MM.1S (cell line): Measurements from ENCODE around the gene SPIN1.

Source experiments
- DNase-seq: peaks from one replicate; pipeline ENCODE4 v3.0.0-alpha.2; 2015
- H2AFZ ChIP-seq: fragments of 300-600 bp; sonication (generic); 2 replicates; pipeline ENCODE4 v1.6.0; 2016; ENCODE audit warnings: antibody characterized with exemption, low read length
- H3F3A ChIP-seq: fragments of 300-600 bp; sonication (generic); 2 replicates; pipeline ENCODE4 v1.6.1; 2016; ENCODE audit warnings: mild to moderate bottlenecking, antibody characterized with exemption, low read length, moderate library complexity, mixed read lengths; ENCODE audit not compliant: insufficient read depth
- H3K27ac ChIP-seq: fragments of 300-600 bp; sonication (generic); 2 replicates; pipeline ENCODE4 v1.5.1; 2016; ENCODE audit warnings: mild to moderate bottlenecking, low read length
- H3K27me3 ChIP-seq: fragments of 300-600 bp; sonication (generic); replicated peaks from 2 replicates; pipeline ENCODE4 v1.6.0; 2016; ENCODE audit warnings: low read length; ENCODE audit not compliant: insufficient read depth
- H3K36me3 ChIP-seq: fragments of 300-600 bp; sonication (generic); replicated peaks from 2 replicates; pipeline ENCODE4 v1.6.1; 2016; ENCODE audit warnings: mild to moderate bottlenecking, low read length, mixed read lengths; ENCODE audit not compliant: insufficient read depth
- H3K4me1 ChIP-seq: fragments of 300-600 bp; sonication (generic); 2 replicates; pipeline ENCODE4 v1.6.1; 2016; ENCODE audit warnings: low read length, mixed read lengths
- H3K4me2 ChIP-seq: fragments of 300-600 bp; sonication (generic); 2 replicates; pipeline ENCODE4 v1.6.0; 2016; ENCODE audit warnings: low read depth, low read length
- H3K4me3 ChIP-seq: fragments of 300-600 bp; sonication (generic); 2 replicates; pipeline ENCODE4 v1.5.1; 2016; ENCODE audit warnings: low read length, mixed read lengths
- H3K79me2 ChIP-seq: fragments of 300-600 bp; sonication (generic); 2 replicates; pipeline ENCODE4 v1.6.1; 2016; ENCODE audit warnings: mixed run types, low read length, mixed read lengths
- H3K9ac ChIP-seq: fragments of 300-600 bp; sonication (generic); 2 replicates; pipeline ENCODE4 v1.6.1; 2016; ENCODE audit warnings: low read length, mixed read lengths
- H3K9me2 ChIP-seq: fragments of 300-600 bp; sonication (generic); replicated peaks from 2 replicates; pipeline ENCODE4 v1.6.1; 2016; ENCODE audit warnings: mild to moderate bottlenecking, low read length, mixed read lengths; ENCODE audit not compliant: insufficient read depth
- H3K9me3 ChIP-seq: fragments of 300-600 bp; sonication (generic); replicated peaks from 2 replicates; pipeline ENCODE4 v1.6.1; 2016; ENCODE audit warnings: mild to moderate bottlenecking, low read length, mixed read lengths; ENCODE audit not compliant: insufficient read depth
- H4K20me1 ChIP-seq: fragments of 300-600 bp; sonication (generic); 2 replicates; pipeline ENCODE4 v1.6.1; 2016; ENCODE audit warnings: mild to moderate bottlenecking, low read length, moderate library complexity, mixed read lengths; ENCODE audit not compliant: insufficient read depth
- EZH2 ChIP-seq: fragments of 300-600 bp; sonication (generic); optimal IDR thresholded peaks from 2 replicates; pipeline ENCODE3; 2017; ENCODE audit warnings: low read depth, mild to moderate bottlenecking, antibody characterized with exemption, low read length, mixed read lengths
- EZH2phosphoT487 ChIP-seq: fragments of 300-600 bp; sonication (generic); IDR thresholded peaks from 2 replicates; pipeline ENCODE4 v1.6.1; 2018; ENCODE audit warnings: antibody characterized with exemption, low read length
- TF ChIP-seq, protein P1 (sequence below): fragments of 300-600 bp; sonication (generic); IDR thresholded peaks from 2 replicates; pipeline ENCODE4 v1.5.1; 2016; ENCODE audit warnings: antibody characterized with exemption, low read length, mixed read lengths

The SPIN1 gene

DNA sequence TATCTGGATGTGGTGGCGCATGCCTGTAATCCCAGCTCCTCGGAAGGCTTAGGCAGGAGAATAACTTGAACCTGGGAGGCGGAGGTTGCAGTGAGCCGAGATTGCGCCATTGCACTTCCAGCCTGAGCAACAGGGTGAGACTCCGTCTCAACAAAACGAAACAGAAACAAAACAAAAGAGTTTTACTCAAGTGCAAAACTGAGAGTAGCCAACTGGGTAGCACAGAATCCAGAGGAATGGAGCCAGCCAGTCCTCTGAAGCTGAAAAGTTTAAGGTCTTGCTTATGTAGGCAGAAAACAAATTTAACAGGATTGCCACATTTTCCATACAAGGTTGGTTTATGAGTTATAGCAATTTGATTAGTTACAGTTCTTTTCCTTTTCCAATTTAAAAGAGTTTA lies 32.0 kb downstream of the SPIN1 start:
- Histone ChIP-seq H3K79me2 (peaks cover 79% of the 10 kb centered on the region), H3K9me3 (no peaks in the 10 kb centered on the region), H3K9me2 (no peaks in the 10 kb centered on the region), H3K4me3 (no peak overlapping the region), H3K27me3 (no peaks in the 10 kb centered on the region), H3K9ac (no peak overlapping the region), H3K27ac (no peak overlapping the region), H3K4me2 (no peak overlapping the region), H3K36me3 (no peaks in the 10 kb centered on the region; the same call in 1 of the 2 replicates), H4K20me1 (no peaks in the 10 kb centered on the region), H3K4me1 (no peaks in the 10 kb centered on the region), H2AFZ (no peak overlapping the region), H3F3A (no peaks in the 10 kb centered on the region)
- TF ChIP-seq, protein P1, sequence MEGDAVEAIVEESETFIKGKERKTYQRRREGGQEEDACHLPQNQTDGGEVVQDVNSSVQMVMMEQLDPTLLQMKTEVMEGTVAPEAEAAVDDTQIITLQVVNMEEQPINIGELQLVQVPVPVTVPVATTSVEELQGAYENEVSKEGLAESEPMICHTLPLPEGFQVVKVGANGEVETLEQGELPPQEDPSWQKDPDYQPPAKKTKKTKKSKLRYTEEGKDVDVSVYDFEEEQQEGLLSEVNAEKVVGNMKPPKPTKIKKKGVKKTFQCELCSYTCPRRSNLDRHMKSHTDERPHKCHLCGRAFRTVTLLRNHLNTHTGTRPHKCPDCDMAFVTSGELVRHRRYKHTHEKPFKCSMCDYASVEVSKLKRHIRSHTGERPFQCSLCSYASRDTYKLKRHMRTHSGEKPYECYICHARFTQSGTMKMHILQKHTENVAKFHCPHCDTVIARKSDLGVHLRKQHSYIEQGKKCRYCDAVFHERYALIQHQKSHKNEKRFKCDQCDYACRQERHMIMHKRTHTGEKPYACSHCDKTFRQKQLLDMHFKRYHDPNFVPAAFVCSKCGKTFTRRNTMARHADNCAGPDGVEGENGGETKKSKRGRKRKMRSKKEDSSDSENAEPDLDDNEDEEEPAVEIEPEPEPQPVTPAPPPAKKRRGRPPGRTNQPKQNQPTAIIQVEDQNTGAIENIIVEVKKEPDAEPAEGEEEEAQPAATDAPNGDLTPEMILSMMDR, result no peak
- TF ChIP-seq EZH2, result no peak
- no peak for TF ChIP-seq EZH2phosphoT487
- DNase-seq, result no peak

DNA sequence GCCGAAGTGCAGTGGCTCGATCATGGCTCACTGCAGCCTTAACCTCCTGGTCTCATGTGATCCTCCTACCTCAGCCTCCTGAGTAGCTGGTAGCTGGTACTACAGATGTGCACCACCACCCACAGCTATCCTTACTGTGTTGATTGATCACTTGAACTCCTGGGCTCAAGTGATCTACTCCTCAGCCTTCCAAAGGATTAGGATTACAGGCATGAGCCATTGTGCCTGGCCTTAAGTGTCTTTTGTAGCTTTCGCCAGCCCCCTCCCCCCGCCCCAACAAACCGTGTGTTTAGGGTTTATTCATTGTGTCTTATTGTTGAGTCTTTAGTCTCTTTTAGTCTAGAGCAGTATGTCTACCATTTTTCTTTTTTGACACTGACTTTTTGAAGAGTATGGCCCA lies 33.1 kb downstream of the SPIN1 start:
- Histone ChIP-seq H3K79me2 (peaks cover 78% of the 10 kb centered on the region), H3F3A (no peaks in the 10 kb centered on the region), H3K9me3 (no peaks in the 10 kb centered on the region), H2AFZ (no peak overlapping the region), H3K4me1 (no peaks in the 10 kb centered on the region), H3K27me3 (no peaks in the 10 kb centered on the region), H3K9me2 (no peaks in the 10 kb centered on the region), H3K4me2 (no peak overlapping the region), H3K27ac (no peak overlapping the region), H3K36me3 (no peaks in the 10 kb centered on the region; the same call in 1 of the 2 replicates), H3K9ac (no peak overlapping the region), H4K20me1 (no peaks in the 10 kb centered on the region), H3K4me3 (no peak overlapping the region)
- no peak for DNase-seq
- TF ChIP-seq EZH2, result no peak
- TF ChIP-seq EZH2phosphoT487, result no peak
- TF ChIP-seq, protein P1, result no peak

DNA sequence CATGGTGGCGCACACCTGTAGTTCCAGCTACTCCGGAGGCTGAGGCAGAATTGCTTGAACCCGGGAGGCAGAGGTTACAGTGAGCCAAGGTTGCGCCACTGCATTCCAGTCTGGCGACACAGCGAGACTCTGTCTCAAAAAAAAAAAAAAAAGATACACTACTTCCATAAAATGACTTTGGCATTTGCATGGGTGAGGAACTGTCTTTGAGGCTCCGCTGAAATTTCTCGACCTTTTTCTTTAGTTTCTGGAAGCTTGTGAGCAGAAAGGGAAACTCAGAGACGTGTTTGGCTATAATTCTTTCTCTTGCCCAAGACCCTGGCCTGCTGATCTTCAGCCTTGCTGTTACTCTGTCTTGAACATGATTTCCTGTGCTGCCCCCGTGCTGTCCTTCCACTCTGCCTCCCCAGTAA lies 37.3 kb downstream of the SPIN1 start:
- no peaks in the 10 kb centered on the region for H3K4me1 ChIP-seq
- H3K36me3 ChIP-seq, result no peaks in the 10 kb centered on the region
- H3K9me3 ChIP-seq, result no peaks in the 10 kb centered on the region
- H3K27ac ChIP-seq, result no peak overlapping the region
- no peaks in the 10 kb centered on the region for H3K9me2 ChIP-seq
- no peaks in the 10 kb centered on the region for H4K20me1 ChIP-seq
- H3K79me2 ChIP-seq, result peaks cover 48% of the 10 kb centered on the region
- H3K9ac ChIP-seq, result no peak overlapping the region
- no peak overlapping the region for H3K4me2 ChIP-seq
- no peak overlapping the region for H2AFZ ChIP-seq
- no peaks in the 10 kb centered on the region for H3K27me3 ChIP-seq
- TF ChIP-seq EZH2, result no peak
- TF ChIP-seq, protein P1, result no peak
- TF ChIP-seq EZH2phosphoT487, result no peak
- no peak for DNase-seq
- H3F3A ChIP-seq, result no peaks in the 10 kb centered on the region
- no peak overlapping the region for H3K4me3 ChIP-seq
